CD4-positive, alpha-beta T cell (primary cell): Measurements from ENCODE around the gene SIRT3. TPM values are rescaled to one million over a fixed set of nuclear protein-coding genes. Genes with fewer than 3 reads are reported as not detected.
A peak's percentile ranks its signal among the peaks of the same experiment; 100 is the strongest.

Experiments
- ATAC-seq: fragments of 200-7000 bp; cut with Tn5 transposase; one replicate; pipeline ENCODE4 v1.10.0; 2022; ENCODE audit warnings: mild to moderate bottlenecking; ENCODE audit not compliant: poor library complexity
- CTCF ChIA-PET: fragments of 350-600 bp; sonication (Branson Sonifier 250); formaldehyde crosslinking; loops from one replicate; lab custom pipeline; 2021; ENCODE audit warnings: antibody characterized with exemption, inconsistent platforms; lab: Charles Lee
- POLR2A ChIA-PET: fragments of 350-600 bp; sonication (Branson Sonifier 250); formaldehyde crosslinking; loops from one replicate; lab custom pipeline; 2021; ENCODE audit warnings: antibody characterized with exemption, inconsistent platforms; lab: Charles Lee
- DNase-seq, 14 experiments: peaks; one replicate each; pipeline ENCODE4 v3.0.0-alpha.2; 2013 to 2020; ENCODE audit warnings: mixed read lengths in 2 of 14
- H3K27ac ChIP-seq, 2 donors: one replicate each; pipeline versions ENCODE4 v1.5.1 to v1.7.0; 2013; ENCODE audit warnings: low read length in 2 of 2, low read depth in 1 of 2, mild to moderate bottlenecking in 1 of 2
- H3K27me3 ChIP-seq, 2 experiments: 1 replicate in 1 of 2; 2 replicates in 1 of 2; pipeline versions ENCODE4 v1.6.1 to v1.7.0; 2013; ENCODE audit warnings: low read length in 2 of 2, control low read depth in 1 of 2, mild to moderate bottlenecking in 1 of 2, moderate library complexity in 1 of 2; ENCODE audit not compliant: insufficient read depth in 2 of 2, control insufficient read depth in 1 of 2
- H3K36me3 ChIP-seq: one replicate; pipeline ENCODE4 v1.6.1; 2013; ENCODE audit warnings: low read length, control low read depth; ENCODE audit not compliant: insufficient read depth
- H3K4me1 ChIP-seq: one replicate; pipeline ENCODE4 v1.6.1; 2013; ENCODE audit warnings: low read length, control low read depth; ENCODE audit not compliant: insufficient read depth
- H3K4me3 ChIP-seq: one replicate; pipeline ENCODE4 v1.5.1; 2013; ENCODE audit warnings: mild to moderate bottlenecking, low read length, moderate library complexity
- H3K9me3 ChIP-seq, 2 experiments: 1 replicate in 1 of 2; 2 replicates in 1 of 2; pipeline versions ENCODE4 v1.6.1 to v1.7.0; 2013; ENCODE audit warnings: low read length in 2 of 2, mild to moderate bottlenecking in 2 of 2, control low read depth in 1 of 2, moderate library complexity in 1 of 2; ENCODE audit not compliant: control insufficient read depth in 1 of 2, insufficient read depth in 1 of 2
- H3K27ac Mint-ChIP-seq: one replicate; pipeline ENCODE4 v1.8.0; 2020; ENCODE audit warnings: mixed read lengths
- H3K27me3 Mint-ChIP-seq: one replicate; pipeline ENCODE4 v1.8.0; 2021; ENCODE audit warnings: mixed read lengths
- H3K36me3 Mint-ChIP-seq: one replicate; pipeline ENCODE4 v1.8.0; 2021; ENCODE audit warnings: low read depth, mixed read lengths
- H3K4me1 Mint-ChIP-seq: one replicate; pipeline ENCODE4 v1.8.0; 2021; ENCODE audit warnings: low read depth, mixed read lengths
- H3K4me3 Mint-ChIP-seq: one replicate; pipeline ENCODE4 v1.8.0; 2020; ENCODE audit warnings: mild to moderate bottlenecking, mixed read lengths
- H3K9me3 Mint-ChIP-seq: one replicate; pipeline ENCODE4 v1.8.0; 2020; ENCODE audit warnings: mixed read lengths
- CTCF ChIP-seq: fragments of 200-600 bp; IDR thresholded peaks from one replicate; pipeline ENCODE4 v1.8.0; 2022; ENCODE audit warnings: antibody characterized with exemption, mild to moderate bottlenecking
- intact Hi-C, 2 experiments: fragments of 100-400 bp; cut with DNase I in 1 of 2; cut with micrococcal nuclease in 1 of 2; formaldehyde crosslinking; loops; one replicate each; pipeline versions ENCODE4 v1.15.1 to v1.9.0; 2023 to 2025; cut with DNase I, micrococcal nuclease
- total RNA-seq, 174 experiments: library from RNA in 2 of 174; stranded (reverse) in 2 of 174; gene quantifications; one replicate each; pipeline ENCODE4 v1.2.3 and lab custom pipeline; 2021 to 2026

The SIRT3 gene
- total RNA-seq, 2 experiments from 2014 or later, result 16.4 to 18.0 TPM

DNA sequence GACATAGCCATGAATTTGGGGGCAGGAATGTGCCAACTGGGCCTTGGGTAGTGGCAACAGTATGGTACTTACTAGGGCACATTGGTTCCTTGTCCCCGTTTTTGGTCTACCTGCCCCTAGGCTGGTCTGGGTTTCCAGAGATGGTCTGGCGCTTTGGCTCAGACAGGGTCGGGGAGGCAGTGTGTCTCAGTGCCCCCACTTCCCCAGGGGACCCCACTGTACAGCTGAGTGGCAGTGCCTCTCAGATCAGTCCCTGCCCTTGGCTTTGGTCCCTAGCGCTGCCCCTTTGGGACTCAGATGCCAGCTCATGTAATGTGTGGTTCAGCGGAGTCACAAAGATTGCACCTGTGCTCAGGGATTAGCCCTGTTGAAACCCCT lies 25.4 kb downstream of the SIRT3 start:
- ChIA-PET POLR2A (no interaction called here), CTCF (no interaction called here)
- Mint-ChIP-seq H3K9me3 (no peaks in the 10 kb centered on the region), H3K36me3 (peaks cover 93% of the 10 kb centered on the region), H3K27ac (peak overlapping the region; percentile 76), H3K27me3 (no peaks in the 10 kb centered on the region), H3K4me3 (peak overlapping the region; percentile 75), H3K4me1 (peaks cover 33% of the 10 kb centered on the region)
- no peaks in the 10 kb centered on the region for H3K9me3 ChIP-seq
- no peak overlapping the region for H3K4me3 ChIP-seq
- no peak for DNase-seq
- H3K4me1 ChIP-seq, result peaks cover 44% of the 10 kb centered on the region
- no peak for TF ChIP-seq CTCF
- intact Hi-C loops, result loop anchor here in 1 of 2 experiments (10.0 kb wide), 1 partner anchor 1534 kb away; no protein-coding TSS in a partner anchor
- no peak overlapping the region for H3K27ac ChIP-seq
- no peak for ATAC-seq
- H3K27me3 ChIP-seq, result no peaks in the 10 kb centered on the region
- H3K36me3 ChIP-seq, result peaks cover 64% of the 10 kb centered on the region

DNA sequence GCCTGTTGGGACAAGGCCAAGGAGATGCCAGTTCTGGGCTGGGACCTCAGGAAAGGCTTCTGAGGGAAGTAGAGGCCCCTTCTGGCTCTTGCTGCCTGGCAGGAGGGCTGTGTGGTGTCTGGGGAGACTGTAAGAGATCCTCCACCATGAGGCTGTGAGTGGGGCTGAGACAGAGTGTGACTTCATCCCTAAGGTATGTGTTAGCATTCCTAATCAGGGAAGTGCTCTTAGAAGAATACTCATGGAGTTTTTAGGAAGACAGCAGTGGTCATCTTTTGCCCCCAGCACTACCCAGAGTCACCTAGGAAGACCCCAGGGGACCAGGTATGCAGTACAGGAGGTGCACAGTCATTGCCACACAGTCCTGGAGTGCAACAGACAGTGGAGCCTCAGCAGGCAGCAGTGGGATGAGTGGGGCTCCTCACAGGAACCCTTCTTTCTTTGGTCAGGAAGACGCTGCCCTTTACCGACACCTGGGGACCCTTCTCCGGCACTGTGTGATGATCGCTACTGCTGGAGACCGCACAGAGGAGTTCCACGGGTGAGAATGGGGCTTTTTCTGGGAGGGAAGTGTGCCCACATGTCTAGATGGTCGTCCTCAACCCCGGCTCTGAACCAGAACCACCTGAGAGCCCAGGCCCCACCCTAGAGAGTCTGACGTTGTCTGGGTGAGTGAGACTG lies 25.9 kb downstream of the SIRT3 start:
- peak overlapping the region in 1 of 2 donors; percentile 4 for H3K27ac ChIP-seq
- H3K4me1 ChIP-seq, result peaks cover 49% of the 10 kb centered on the region
- peaks cover 64% of the 10 kb centered on the region for H3K36me3 ChIP-seq
- Mint-ChIP-seq H3K4me1 (peaks cover 36% of the 10 kb centered on the region), H3K27me3 (no peaks in the 10 kb centered on the region), H3K27ac (peak overlapping the region; percentile 99), H3K4me3 (peak overlapping the region; percentile 95), H3K36me3 (peaks cover 92% of the 10 kb centered on the region), H3K9me3 (no peaks in the 10 kb centered on the region)
- POLR2A ChIA-PET, result interaction anchor here (1.1 to 3.7 kb wide), 3 partner anchors 25 to 296 kb away, joined by 3 to 79 read pairs (median 3); partner anchors contain the start of genes PSMD13 and SIRT3
- no peak for ATAC-seq
- CTCF ChIA-PET, result no interaction called here
- DNase-seq, result peak in 2 of 14 experiments; percentile 19 to 25
- TF ChIP-seq CTCF, result no peak
- no peaks in the 10 kb centered on the region for H3K27me3 ChIP-seq
- H3K9me3 ChIP-seq, result no peaks in the 10 kb centered on the region
- no peak overlapping the region for H3K4me3 ChIP-seq
- intact Hi-C loops, result loop anchor here in 1 of 2 experiments (10.0 kb wide), 1 partner anchor 1535 kb away; no protein-coding TSS in a partner anchor

- Histone ChIP-seq H3K9me3 (no peaks in the 10 kb centered on the region), H3K27me3 (no peaks in the 10 kb centered on the region), H3K4me1 (peaks cover 57% of the 10 kb centered on the region), H3K4me3 (peak overlapping the region; percentile 69), H3K27ac (peak overlapping the region; percentile 40 to 62), H3K36me3 (peaks cover 66% of the 10 kb centered on the region)
- Mint-ChIP-seq H3K27ac (peak overlapping the region; percentile 99), H3K4me3 (peak overlapping the region; percentile 95), H3K27me3 (no peaks in the 10 kb centered on the region), H3K36me3 (peaks cover 91% of the 10 kb centered on the region), H3K4me1 (peaks cover 40% of the 10 kb centered on the region), H3K9me3 (no peaks in the 10 kb centered on the region)
- intact Hi-C loops, result loop anchor here (5.0 to 10.0 kb wide), 7 partner anchors 43 to 1535 kb away; partner anchors contain the start of genes IFITM1 (in 1 of the 2), PTDSS2 (in 1 of the 2) and RNH1 (in 1 of the 2)
- ChIA-PET CTCF (interaction anchor here (1.3 kb wide), 1 partner anchor 239 kb away, joined by 3 read pairs; no protein-coding TSS in a partner anchor), POLR2A (interaction anchor here (1.1 to 3.7 kb wide), 8 partner anchors 26 to 297 kb away, joined by 3 to 79 read pairs (median 3); partner anchors contain the start of genes PSMD13, PTDSS2 and SIRT3)
- TF ChIP-seq CTCF, result no peak
- ATAC-seq, result no peak
- DNase-seq, result peak in 2 of 14 experiments; percentile 33 to 45
Measured at GRCh38 chr11:209275-210121, 26.6 kb downstream of the SIRT3 start.
